ENCODE measurements around the gene NRG3. TPM values are rescaled to one million over a fixed set of nuclear protein-coding genes. Genes with fewer than 3 reads are reported as not detected.

NRG3 gene
- total and polyA plus RNA-seq, 8 donors = 0.14 to 0.59 (median 0.25) TPM; not detected in 2

DNA sequence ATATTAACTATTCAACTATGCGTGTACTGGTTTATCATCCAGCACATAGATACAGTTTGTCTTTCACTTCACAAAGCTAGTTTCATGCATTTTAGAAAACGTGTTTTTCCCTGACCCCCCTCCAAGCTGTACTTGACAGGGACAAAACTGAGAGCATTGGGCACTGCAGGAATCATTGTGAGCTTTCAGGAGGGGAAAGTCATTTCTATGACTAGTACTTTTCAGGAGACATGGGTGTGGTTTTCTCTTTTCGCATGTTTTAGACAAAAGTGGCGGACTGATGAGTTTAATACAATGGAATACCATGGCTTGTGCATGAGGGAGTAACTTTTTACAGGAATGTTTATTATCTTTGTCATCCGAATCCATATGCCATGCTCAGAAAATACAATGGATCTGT lies 42.7 kb downstream of the NRG3 start:
- ATAC-seq (no peak), FAIRE-seq (no peak), DNase-seq (no peak)
- H3K36me3 ChIP-seq = no peaks in the 10 kb centered on the region
- no peak overlapping the region for H3K27ac ChIP-seq
- H3K9me3 ChIP-seq = no peaks in the 10 kb centered on the region
- TF ChIP-seq CTCF (IDR thresholded peaks at IDR 0.05) = no peak
- intact Hi-C loops (cut with DNase I) = no loop called here
- H3K27me3 ChIP-seq = no peaks in the 10 kb centered on the region
- no peaks in the 10 kb centered on the region for H3K4me1 ChIP-seq
- 64 to 71% methylated on average over 5 of the region's 5 CpGs for WGBS, 2 donors
- H3K4me3 ChIP-seq = no peak overlapping the region

- WGBS, 2 donors = 30 to 34% methylated on average over 1 of the region's 1 CpG
- ATAC-seq (no peak), FAIRE-seq (no peak), DNase-seq (no peak)
- Histone ChIP-seq H3K27ac (no peak overlapping the region), H3K27me3 (no peaks in the 10 kb centered on the region), H3K9me3 (no peaks in the 10 kb centered on the region), H3K4me1 (no peaks in the 10 kb centered on the region), H3K4me3 (no peak overlapping the region), H3K36me3 (no peaks in the 10 kb centered on the region)
- no peak for TF ChIP-seq CTCF (IDR thresholded peaks at IDR 0.05)
- intact Hi-C loops (cut with DNase I) = no loop called here
Measured at GRCh38 chr10:81918766-81919165, 43.8 kb downstream of the NRG3 start.

DNA sequence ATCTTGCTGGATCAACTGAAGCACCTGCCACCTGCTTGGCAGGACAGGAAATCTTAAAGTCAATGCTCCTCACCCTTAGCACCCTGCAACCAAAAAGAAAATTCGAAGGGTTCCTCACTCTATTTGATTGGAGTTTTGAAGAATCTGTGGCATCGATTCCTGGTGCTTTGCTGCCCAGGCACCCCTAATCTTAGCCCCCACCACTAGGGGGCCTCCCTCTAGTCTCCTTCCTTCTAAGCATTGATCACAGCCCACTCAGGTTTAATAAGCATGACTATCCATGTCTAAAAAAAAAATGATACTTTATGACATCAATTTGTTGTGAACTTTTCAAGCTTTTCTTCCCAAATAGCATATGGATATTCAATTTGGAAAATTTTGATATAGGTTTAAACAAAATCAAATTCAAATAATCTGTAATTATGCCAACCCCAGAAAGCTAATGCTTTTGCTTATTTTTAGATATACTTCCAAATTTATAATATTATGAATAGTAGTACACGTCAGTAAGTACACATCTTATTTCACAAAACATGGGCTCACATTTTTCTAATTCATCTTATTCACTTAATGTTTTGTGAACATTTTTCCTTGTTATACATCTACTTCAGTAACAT lies 45.3 kb downstream of the NRG3 start:
- Histone ChIP-seq H3K27ac (no peak overlapping the region), H3K36me3 (no peaks in the 10 kb centered on the region), H3K4me1 (no peaks in the 10 kb centered on the region), H3K9me3 (no peaks in the 10 kb centered on the region), H3K4me3 (no peak overlapping the region), H3K27me3 (no peaks in the 10 kb centered on the region)
- FAIRE-seq (no peak), ATAC-seq (no peak), DNase-seq (no peak)
- intact Hi-C loops (cut with DNase I) = no loop called here
- peak in 2 of 4 donors; percentile 27 to 40 for TF ChIP-seq CTCF (IDR thresholded peaks at IDR 0.05)
- WGBS, 2 donors = 40 to 59% methylated on average over 3 of the region's 3 CpGs

DNA sequence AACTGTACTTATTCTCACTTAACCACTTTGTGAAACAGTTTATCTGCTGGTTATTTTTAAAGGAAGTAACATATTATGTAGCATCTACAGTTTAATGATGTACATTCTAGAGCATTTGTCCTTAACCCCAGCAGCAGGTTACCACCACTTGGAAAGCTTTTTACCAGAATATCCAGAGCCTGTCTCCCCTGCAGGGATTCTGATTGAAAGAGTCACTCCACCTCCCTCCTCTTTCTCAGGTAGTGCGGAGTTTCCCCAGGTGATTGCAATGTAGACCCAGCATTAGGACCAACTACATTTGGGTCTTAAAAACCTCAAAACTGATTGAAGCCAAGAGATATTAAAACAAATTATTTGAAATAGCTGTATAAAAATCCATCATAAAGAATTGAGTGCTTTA lies 53.1 kb downstream of the NRG3 start:
- Histone ChIP-seq H3K4me3 (no peak overlapping the region), H3K27ac (no peak overlapping the region), H3K4me1 (no peaks in the 10 kb centered on the region), H3K36me3 (no peaks in the 10 kb centered on the region), H3K9me3 (no peaks in the 10 kb centered on the region), H3K27me3 (no peaks in the 10 kb centered on the region)
- ATAC-seq (no peak), DNase-seq (no peak), FAIRE-seq (no peak)
- intact Hi-C loops (cut with DNase I) = no loop called here
- TF ChIP-seq CTCF (IDR thresholded peaks at IDR 0.05) = no peak
- WGBS, 2 donors = 93 to 100% methylated on average over 1 of the region's 1 CpG

DNA sequence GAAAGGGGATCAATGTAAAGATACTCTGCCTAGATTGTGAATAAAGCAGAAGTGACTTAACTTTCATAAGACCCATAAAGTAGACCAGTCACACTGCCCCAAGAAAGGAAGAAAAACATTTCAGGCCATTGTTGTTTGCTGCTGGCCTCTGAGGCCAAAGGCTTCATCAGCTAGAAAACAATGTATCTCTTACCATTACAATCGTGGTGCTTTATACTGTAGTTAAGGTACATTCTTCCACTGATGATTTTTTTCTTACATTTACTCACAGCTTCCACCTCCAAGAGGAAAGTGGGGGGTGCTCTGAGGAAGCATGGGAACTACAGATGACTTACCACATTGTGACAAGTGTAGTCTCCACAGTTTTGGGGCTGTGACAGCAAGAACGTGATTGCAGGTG lies 68.6 kb downstream of the NRG3 start:
- Histone ChIP-seq H3K27ac (no peak overlapping the region), H3K4me1 (no peaks in the 10 kb centered on the region), H3K9me3 (no peaks in the 10 kb centered on the region), H3K27me3 (no peaks in the 10 kb centered on the region), H3K36me3 (no peaks in the 10 kb centered on the region), H3K4me3 (no peak overlapping the region)
- ATAC-seq = no peak
- no peak for DNase-seq
- no peak for TF ChIP-seq CTCF (IDR thresholded peaks at IDR 0.05)
- intact Hi-C loops (cut with DNase I) = no loop called here
- WGBS, 2 donors = 63 to 70% methylated on average over 2 of the region's 2 CpGs
- FAIRE-seq = no peak
